GM18867 (cell line): ENCODE data around the gene C3orf18.

Experiments
- ATAC-seq: cut with Tn5 transposase; IDR thresholded peaks from one replicate; pipeline ENCODE4 v1.9.1; 2021; ENCODE audit warnings: mild to moderate bottlenecking, moderate library complexity; ENCODE audit not compliant: unreplicated experiment

The C3orf18 gene

DNA sequence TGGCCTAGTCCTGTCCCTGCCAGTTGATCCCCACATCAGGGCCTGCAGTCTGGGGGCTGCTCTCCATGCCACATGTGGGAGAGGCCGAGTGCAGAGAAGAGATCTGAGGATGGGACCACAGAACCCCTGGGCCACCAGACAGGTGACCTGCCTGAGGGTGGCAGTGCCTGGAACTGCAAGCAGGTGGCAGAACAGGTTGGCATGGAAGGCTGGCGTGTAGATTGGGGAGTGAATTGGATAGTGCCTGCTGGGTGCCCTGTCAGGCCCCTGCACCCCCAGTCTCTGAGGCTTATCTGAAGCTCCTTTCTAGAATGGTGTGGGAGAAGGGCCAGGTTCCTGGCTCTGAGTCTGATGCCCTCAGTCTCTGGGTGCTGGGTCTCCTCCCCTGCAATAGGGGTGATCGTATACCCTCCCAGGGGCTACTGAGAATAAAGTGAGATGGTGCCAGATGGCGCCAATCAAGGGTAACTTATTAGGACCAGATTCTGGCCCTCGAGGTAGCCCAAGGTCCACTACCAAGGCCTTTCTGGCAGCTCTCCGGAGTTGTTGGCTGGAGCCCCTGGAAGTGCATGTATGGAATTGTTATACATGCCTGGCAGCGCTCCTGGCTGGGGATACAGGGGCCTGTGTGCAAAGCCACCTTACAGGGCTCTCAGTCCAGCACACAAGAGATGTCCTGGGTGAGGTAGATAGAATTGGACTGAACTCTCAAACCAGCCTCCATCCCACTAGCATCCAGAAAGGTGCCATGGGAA, 15.7 kb downstream of the C3orf18 start:
- ATAC-seq, result no peak

DNA sequence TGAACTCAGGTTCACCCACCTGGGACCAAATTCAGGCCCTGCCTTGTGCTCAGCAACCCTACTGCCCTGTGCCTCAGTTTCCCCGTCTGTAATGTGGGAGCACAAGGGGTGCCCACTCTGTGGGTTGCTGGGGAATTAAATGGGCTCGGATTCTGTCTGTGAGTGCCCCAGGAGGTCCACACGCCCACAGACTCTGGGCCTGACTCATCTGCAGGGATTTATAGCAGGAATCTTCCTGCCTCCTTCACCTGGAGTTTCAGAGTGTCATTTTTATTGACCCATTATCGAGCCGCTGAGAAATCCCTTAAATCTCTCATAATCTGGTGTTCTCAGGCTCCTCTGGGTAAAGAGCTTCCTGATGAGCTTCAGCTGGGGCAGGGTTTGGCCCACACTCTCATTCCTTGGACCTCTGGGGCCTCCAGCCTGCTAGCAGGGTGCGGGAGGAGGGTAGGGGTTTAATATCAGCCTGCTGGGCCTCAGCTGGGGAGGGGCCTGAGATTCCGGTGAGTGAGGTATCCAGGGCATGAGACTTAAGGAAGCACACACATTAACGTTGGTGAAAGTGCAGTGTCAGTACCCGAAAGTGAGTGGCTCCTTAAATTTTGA, 16.4 kb downstream of the C3orf18 start:
- ATAC-seq, result no peak

DNA sequence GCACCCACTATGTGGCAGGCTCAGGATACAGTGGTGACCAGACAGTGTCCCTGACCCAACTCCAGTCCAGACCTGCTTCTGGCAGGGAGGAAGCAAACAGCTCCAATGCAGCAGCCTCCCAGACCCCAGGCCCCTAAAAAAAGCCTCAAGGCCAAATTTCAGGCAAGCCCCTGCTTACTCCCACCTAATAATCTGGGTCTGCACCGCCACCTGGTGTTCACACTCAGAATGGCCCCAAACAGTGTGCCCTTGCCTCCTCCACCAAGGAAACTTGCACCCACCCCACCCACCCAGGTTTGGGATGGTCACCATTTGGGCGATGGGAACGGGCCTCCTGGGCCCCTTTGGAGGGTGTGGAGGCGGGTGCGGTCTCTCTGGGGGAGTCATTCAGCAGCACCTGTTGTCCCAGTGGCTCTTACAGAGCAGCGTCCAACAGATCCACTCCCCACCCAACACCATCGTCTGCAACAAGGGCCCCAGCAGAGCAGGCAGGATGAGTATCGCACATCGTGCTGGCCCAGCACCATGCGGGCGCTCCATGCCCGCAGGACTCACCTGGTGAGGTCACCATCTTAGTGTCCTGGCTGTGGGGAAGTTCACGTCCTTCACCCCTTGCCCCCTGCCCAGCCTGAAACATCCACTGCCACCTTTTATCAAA, 17.3 kb downstream of the C3orf18 start:
- ATAC-seq, result no peak

DNA sequence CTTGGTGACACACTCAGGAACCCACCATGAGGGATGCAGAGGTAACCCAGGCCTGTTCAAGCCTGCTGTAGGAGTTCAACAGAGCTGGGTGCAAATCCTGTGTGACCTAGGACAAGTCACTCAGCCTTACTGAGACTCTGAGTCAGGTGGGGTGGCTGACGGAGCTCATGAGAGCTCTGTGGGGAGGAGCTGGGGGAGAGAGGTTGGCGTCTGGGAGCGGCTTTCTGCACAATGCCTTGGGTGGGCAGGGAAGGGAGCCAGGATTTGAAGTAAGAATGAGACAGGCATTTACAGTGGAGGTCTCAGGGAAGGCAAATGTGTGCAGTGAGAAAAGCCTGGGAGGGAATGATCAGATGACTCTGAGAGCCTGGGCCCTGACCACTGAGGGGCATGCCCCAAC, 18.3 kb downstream of the C3orf18 start:
- ATAC-seq, result no peak

DNA sequence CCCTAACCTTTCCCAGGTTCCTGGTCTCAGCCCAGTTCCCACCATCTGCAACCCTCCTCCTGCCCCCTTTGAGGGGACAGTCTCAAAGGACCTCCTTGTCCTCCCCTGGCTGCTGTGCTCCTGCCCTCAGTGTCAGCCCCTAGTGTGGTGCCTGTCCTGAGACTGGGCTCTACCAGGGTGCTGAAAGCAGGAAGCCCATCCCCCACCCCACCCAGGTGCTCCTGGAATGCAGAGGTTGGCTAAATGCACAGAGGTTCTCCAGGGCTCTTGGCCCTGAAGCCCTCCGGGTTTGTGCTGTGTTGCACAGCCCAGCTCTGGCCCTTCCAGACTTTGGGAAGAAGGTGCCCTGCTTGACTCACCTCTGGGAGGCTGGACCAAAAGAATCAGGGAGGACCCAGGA, 21.8 kb downstream of the C3orf18 start:
- ATAC-seq, result no peak

DNA sequence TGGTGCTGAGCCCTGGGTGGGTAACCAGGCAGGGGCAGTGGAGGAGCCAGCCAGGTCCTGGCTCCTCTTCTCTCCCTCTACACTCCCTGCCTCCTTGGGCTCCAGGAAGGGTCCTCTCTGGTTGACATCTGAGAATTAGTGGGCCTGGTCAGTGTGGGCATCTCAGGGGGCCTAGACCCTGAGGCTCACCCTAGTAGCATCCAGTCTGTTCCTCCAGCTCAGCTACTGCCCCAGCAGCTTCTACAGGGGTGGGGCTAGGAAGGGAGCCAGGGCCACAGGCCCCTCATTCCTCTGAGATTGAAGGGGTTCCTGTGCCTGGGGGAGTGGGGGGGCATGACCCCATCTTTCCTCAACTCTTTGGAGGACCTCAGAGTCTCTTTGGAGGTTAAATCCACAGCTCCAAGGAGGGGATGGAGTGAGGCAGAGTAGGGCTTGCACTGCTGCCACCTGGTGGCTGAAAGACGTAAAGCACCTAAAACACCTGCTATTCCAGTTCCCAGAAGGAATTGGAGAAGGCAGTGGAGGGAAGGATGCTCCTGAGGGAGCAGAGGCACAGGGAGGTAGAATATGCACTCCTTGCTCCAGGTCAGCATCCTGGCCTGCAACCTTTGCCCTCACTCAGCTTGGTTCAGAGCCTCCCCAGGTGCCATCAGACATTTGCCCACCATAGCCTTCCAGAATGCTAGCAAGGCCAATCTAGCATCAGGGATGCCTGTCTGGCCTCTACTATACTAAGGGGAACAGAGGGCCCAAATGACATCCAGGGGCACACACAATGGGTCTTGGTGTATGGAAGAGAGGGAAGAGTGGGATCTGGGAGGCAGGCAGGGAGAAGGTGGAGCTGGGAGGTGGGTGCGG, 25.1 kb downstream of the C3orf18 start:
- ATAC-seq, result no peak

DNA sequence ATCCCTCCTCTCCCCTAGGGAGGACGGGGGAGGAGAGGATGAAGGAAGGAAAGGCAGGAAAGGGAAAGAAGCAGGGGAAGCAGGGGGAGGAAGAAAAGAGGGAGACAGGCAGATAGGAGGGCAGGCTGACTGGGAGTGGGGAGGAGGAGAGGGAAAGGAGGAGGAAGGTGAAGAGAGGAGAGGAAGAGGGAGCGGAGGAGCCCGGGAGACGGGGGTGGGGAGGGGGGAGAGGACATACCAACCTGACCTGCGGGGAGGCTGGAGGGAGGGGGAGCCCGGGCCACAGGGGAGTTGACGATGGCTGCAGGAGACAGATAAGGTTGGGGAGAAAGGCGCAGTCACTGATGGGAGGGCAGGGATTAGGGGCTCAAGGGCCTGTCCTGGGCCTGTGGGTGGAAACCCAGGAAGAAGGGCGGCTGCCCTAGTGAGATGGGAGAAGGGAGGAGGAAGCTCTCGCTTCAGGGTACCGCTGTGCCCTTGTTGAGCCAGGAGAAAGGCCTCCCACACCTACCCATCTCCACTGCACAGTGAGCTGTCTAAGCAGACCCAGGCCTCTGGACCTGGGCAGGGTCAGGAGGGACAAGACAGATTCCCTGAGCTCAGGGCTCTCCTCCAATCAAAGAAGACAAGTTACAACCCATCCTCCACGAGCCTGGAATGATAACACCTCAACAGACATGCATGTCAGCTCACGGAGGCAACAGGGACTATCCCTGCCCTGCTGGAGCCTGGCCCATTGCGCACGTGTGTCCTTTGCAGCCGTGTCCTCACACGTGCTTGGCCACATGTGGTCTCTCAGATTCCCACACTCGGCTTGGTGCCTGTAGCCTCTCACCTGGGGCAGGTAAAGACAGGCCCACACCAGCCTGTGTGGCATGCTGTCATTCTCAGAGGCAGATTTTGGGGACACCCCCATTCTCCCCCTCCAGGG, 27.9 kb downstream of the C3orf18 start:
- no peak for ATAC-seq

DNA sequence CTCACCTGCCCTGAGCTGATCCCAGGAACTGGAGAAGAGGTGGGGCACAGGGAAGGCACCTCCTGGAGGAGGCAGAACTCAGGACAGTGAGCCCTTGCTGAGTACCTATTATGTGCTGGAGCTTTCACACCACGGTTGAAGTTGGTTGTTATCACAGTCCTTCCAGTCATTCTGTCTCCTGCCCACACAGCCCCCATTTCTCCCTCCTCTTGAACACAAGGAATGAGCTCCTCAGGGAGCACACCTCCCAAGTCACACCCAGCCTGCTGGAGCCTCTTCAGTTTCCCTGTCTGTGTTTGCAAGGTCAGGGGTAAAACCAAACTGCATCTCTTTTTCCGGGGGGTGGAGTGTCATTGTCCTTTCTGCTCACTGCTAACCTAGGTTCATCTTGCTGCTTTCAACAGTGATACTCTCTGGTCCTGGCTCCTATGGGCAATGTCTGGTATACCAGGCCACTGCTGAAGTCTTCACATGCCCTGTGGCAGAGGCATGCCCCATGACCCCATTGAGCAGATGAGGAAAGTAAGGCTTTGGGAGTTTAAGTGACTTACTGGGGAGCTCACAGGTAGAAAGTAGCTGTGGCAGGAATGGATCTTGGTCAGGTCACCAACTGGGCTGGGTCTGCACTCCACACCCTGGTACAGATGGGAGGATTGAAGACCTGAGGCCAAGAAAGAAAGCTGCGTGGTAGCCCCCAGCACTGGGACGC, 30.0 kb downstream of the C3orf18 start:
- ATAC-seq, result no peak

DNA sequence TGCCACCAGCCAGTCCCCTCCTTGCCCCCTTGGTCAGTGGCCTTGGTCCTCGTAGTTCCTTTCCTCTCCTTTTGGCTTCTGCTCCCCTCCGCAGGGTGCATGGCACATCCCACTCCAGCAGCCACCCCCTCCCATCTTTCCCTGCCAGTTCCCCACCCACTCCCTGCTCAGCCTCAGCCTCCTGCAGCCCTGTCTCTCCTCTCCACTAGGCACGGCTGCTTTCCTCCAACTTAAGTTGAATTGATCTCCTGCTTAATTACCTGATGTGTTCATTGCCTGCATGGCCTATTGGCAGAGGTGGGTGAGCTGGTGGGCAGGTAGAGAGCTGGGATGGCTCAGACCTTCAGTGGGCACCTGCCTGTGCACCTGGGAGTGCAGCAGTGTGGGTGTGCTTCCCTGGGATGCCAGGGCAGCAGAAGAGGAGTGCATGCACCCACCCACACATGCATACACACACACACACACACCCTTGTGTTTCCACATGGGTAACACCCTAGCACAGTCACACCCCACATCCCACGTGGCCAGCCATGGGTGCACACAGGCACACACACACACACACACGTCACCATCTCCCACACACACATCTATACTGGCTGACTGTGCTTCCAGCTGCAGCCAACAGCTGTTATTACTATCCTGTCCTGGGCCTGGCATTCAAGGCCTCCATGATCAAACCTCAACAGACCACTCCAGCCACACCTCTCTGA, 30.9 kb downstream of the C3orf18 start:
- no peak for ATAC-seq

DNA sequence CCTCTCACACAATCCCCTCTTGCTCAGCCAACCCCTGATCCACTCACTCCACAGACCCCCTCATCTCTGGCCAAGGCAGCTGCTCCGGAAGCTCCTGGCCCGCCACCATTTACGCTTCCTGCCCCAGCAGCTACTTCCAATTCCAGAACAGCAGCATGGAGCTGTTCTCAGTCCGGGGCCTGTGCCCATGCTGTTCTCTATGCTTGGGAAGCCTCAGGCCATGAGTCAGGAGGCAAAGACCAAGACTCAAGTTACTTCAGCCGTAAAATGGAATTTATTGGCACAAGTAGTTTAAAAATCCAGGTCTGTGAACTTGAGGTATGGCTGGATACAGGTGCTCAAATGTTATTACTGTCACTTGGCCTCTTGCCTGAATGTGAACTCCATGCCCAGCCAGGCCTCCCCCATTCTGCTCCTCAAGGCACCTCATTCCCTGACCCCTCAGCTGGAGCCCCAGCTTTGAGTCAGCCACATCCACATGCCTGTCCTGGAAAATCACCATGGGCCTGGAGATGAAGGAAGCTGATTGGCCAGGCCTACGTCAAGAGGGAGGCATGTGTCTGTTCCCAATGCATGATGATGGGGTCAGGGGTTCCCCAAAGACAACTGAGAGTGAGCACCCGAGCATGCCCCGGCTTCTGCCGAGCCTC, 32.7 kb downstream of the C3orf18 start:
- no peak for ATAC-seq

DNA sequence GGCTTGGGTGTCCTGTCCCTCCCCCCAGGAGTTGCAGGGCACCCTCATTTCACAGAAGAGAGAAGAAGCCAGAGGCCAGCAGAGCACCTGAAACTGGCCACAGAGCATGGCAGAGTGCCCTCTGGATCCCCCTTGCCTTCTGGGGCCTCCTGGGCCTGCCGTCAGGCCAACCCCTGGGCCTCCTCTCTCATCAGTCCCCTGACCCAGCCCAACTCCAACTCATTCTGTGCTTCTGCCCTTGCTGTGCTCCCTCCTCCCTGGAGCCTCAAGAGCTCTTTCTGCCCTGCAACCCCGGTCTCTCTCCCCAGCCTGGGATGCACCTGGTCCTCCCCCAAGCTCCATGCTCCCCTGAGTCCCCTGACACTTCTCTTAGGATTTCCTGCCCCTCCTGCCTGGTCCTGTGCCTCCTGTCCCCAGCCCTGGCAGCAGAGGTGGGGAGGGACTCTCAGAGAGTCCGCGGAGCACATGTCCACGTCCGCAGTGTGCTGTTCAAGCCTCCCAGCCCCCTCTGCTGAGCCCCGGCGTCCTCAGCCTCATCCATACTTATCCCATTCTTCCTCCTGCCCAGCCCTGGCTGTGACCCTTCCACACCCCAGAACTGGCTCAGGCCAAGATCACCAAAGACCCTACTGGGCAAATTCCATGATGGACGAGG, 33.6 kb downstream of the C3orf18 start:
- ATAC-seq, result no peak

DNA sequence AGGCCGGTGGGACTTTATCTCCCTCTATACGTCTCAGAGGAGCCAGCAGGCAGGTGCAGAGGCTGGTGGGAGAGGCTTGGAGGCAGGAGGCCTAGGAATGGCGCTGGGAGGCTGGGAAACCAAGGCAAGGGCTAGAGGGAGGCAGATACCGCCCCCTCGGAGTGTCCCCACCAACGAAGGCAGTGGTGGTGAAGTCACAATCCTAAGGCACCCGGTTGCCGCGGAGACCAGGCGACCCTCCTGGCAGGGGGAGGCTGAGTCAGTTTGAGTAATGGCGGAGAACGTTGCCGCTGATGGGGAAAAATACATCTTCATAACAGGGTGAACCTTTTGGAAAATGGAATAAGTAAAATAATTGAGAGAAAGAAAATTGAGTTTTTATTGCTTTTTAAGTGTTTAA, 34.2 kb downstream of the C3orf18 start:
- no peak for ATAC-seq

DNA sequence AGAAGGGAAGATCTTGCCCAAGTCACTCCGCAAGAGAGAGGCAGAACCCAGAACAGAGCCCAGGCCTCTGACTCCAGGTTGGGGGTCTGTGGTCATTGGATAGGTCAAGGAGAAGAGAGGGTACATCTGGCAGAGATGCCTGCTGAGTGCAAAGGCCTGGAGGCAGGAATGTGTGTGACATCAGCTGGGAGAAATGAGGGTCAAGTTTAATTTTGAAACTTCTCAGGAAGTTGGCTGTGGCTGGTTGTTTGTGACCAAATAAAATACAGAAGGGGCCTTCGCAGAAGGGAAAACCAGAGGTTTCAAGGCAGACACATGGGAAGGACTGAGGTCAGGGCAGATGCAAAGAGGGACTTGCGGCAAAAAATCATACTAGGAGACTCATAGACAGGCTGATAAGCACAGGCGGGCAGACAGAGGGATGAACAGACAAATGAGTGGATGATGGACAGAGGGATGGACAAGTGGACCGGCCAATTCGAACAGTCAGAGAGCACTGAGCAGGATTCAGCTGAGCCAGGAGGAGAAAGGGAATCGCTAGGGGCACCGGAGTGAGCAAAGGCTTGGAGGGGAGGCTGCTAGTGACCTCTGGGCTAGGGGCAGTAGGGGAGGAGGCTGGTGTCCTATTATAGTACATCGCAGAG, 35.4 kb downstream of the C3orf18 start:
- no peak for ATAC-seq

DNA sequence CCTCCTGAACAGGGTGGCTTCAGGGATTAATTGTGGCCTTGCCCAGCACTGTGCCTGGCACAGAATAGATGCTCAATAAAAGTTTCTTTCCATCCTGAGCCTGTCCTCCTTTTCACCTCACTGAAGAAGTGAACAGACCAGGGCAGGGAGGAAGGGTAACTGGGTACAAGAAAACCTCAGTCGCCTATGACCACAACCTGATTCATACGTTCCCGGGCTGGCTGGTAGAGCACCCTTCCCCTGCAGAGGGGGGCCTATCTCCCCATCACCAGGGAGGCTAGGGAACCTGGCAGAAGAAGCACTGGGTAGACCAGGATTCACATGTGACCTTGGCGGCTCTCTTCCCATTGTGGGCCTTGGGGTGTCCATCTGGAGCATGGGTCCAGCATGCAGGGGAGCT, 36.3 kb downstream of the C3orf18 start:
- ATAC-seq, result no peak

DNA sequence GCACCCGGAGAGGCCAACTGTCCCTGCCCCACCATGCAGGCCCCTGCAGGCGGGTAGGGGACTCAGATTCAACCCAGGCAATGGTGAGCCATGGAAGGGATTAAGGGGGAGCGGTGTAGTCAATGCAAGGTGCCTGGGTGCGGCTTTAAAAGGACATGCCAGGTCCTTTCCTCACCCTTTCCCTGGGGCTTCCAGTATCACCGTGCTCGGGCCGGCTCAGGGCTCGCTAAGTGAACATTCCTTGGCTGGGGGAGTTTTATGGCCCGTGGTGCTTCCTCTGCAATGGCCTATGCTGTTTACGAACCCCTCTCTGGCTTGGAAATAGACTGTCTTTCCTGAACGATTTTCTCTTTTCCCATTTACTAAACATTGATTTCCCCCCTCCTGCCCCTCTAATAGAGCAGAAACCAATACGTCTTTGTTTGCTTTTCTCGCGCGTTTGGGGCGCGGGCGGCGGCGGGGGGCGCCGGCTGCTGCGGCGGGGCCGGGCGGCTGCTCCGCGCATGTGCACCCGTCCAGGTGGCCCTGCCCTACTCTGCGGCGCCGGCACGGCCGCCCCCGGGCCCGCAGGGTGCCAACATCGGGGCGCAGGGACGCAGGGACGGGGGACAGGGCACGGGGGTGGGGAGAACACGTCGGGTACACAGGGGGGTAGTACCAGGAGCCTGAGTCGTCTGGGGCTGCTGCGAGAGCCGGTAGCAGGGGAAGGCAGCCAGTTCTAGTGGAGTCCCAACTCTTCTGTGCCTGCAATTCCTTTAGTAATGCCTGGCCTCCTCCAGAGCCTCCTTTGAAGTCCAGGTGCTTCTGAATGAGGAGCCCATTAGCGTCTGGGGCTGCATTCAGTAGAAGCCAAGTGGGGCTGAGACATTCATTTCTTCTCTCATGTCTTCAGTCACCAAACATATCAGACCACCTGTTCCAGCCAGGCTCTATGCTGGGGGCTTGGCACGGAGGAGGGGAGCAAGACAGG, 37.3 kb downstream of the C3orf18 start:
- ATAC-seq, result no peak

DNA sequence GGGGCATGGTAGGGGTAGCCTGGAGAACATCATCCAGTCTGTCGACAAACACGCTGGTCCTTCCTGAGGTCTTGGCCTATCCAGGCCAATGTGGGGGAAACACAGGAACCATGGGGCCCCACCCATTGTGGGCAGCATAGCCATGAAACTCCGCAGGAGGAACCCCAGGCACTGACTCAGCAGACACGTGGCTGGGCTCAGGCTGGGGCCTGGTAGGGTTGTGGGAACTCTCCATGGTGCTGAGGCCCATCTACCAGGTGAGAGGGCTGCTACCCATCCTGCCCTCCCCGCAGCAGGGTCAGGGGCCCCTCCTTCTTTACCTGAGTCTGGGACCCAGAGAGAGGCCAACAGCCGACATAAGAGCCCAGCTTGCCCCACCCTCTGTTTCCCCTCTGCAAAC, 41.6 kb downstream of the C3orf18 start:
- no peak for ATAC-seq
